Measurements from ENCODE around the gene OSBPL8. TPM values are rescaled to one million over a fixed set of nuclear protein-coding genes. Genes with fewer than 3 reads are reported as not detected.

The OSBPL8 gene
- total and polyA plus RNA-seq, 9 of the 15 experiments (the other 6 are each of a cell fraction or from before 2014, with no cell fraction given), result 17.4 to 82.7 (median 42.8) TPM

- ChIA-PET CTCF (ENCODE audit: low intra/inter-chr PET ratio) (no interaction called here), POLR2A (no interaction called here)
- BruUV-seq (replicated peaks), result no TSS peak
- peaks cover 16% of the 10 kb centered on the region for H3K79me2 ChIP-seq (ENCODE audit: control insufficient read depth, insufficient read depth, low read length)
- FAIRE-seq, result no peak
- H3K4me1 ChIP-seq (replicated peaks in 1 of 2; ENCODE audit: control insufficient read depth in 2 of 2, insufficient read depth in 2 of 2, low read length in 2 of 2), result peaks cover 8 to 13% of the 10 kb centered on the region in 2 experiments; a peak in 4 of 5 replicates
- DNase-seq (ENCODE audit: extremely low read depth in 1 of 4, low spot score in 3 of 4), result no peak
- no peaks in the 10 kb centered on the region for H3K9me3 ChIP-seq (replicated peaks; ENCODE audit: control insufficient read depth, insufficient read depth, low read depth, low read length)
- H3K27me3 ChIP-seq (ENCODE audit: control insufficient read depth in 2 of 2, insufficient read depth in 2 of 2, low read length in 2 of 2), result no peaks in the 10 kb centered on the region
- no peaks in the 10 kb centered on the region for H3K36me3 ChIP-seq (ENCODE audit: control insufficient read depth, insufficient read depth, low read length)
- H4K20me1 ChIP-seq (replicated peaks; ENCODE audit: control insufficient read depth, insufficient read depth, low read length), result no peaks in the 10 kb centered on the region
- H3K9me1 ChIP-seq (ENCODE audit: control insufficient read depth, insufficient read depth, low read length), result no peaks in the 10 kb centered on the region
- no peak overlapping the region for H3K27ac ChIP-seq (ENCODE audit: extremely low read depth, low read depth, low read length)
- intact Hi-C loops (cut with micrococcal nuclease) (loop anchor here (2.0 to 10.0 kb wide), 5 partner anchors 39 to 861 kb away; partner anchors contain the start of gene GLIPR1), in situ Hi-C loops (cut with MboI) (loop anchor here (10.0 kb wide), 3 partner anchors 191 to 1021 kb away; no protein-coding TSS in a partner anchor)
- no peak overlapping the region for H2AFZ ChIP-seq (ENCODE audit: low read depth, low read length)
- 88% methylated on average over 4 of the region's 4 CpGs for WGBS (ENCODE audit: insufficient coverage, low coverage, missing lambda C conversion rate)
- H3K4me2 ChIP-seq (ENCODE audit: insufficient read depth, low read length), result no peak overlapping the region
- no peak overlapping the region for H3K4me3 ChIP-seq
- no peak for ATAC-seq
- no peak overlapping the region for H3K9ac ChIP-seq (ENCODE audit: insufficient read depth in 1 of 2, low read depth in 2 of 2, low read length in 2 of 2)
- TF ChIP-seq BDP1 (IDR thresholded peaks at IDR 0.05; ENCODE audit: insufficient read depth, insufficient read length) (no peak), PREB (CRISPR knock-in tag; IDR thresholded peaks at IDR 0.05) (no peak), ZNF146 (CRISPR knock-in tag; IDR thresholded peaks at IDR 0.05; ENCODE audit: unreplicated experiment) (no peak), ZNF668 (CRISPR knock-in tag; IDR thresholded peaks at IDR 0.05) (no peak), TSHZ1 (CRISPR knock-in tag; IDR thresholded peaks at IDR 0.05) (no peak), ZEB2 (IDR thresholded peaks at IDR 0.05) (no peak), FOXJ2 (tag; IDR thresholded peaks at IDR 0.05) (no peak)
- TF ChIP-seq, protein P1, sequence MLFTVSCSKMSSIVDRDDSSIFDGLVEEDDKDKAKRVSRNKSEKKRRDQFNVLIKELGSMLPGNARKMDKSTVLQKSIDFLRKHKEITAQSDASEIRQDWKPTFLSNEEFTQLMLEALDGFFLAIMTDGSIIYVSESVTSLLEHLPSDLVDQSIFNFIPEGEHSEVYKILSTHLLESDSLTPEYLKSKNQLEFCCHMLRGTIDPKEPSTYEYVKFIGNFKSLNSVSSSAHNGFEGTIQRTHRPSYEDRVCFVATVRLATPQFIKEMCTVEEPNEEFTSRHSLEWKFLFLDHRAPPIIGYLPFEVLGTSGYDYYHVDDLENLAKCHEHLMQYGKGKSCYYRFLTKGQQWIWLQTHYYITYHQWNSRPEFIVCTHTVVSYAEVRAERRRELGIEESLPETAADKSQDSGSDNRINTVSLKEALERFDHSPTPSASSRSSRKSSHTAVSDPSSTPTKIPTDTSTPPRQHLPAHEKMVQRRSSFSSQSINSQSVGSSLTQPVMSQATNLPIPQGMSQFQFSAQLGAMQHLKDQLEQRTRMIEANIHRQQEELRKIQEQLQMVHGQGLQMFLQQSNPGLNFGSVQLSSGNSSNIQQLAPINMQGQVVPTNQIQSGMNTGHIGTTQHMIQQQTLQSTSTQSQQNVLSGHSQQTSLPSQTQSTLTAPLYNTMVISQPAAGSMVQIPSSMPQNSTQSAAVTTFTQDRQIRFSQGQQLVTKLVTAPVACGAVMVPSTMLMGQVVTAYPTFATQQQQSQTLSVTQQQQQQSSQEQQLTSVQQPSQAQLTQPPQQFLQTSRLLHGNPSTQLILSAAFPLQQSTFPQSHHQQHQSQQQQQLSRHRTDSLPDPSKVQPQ (CRISPR knock-in tag; IDR thresholded peaks at IDR 0.05; ENCODE audit: borderline replicate concordance), result no peak
Measured at GRCh38 chr12:76346236-76346635, 213.3 kb downstream of the OSBPL8 start.
